ENCODE results near the gene GOLGA6C.

GRCh38 chr15:75232252-75232813 lies 25.8 kb upstream of the GOLGA6C start:
- TF ChIP-seq CTCF (IDR thresholded peaks at IDR 0.05) (no peak), POLR2A (IDR thresholded peaks at IDR 0.05) (no peak), EP300 (IDR thresholded peaks at IDR 0.05) (no peak)

Measured in ovary (tissue), 3 donors.